SJSA1 (cell line): ENCODE measurements around the gene IDNK. TPM values are rescaled to one million over a fixed set of nuclear protein-coding genes. Genes with fewer than 3 reads are reported as not detected.
"Not testable (repeated sequence)": the region's sequence is repeated elsewhere in the genome, so short reads cannot be mapped to it uniquely, and the experiment has no call there.

Experiments used
- DNase-seq, 2 experiments: peaks; one replicate each; pipeline ENCODE4 v3.0.0-alpha.2; 2015 to 2020; ENCODE audit warnings: low spot score in 2 of 2, low read depth in 1 of 2
- H3K27ac ChIP-seq: fragments of 250-450 bp; sonication (Bioruptor Pico); 2 replicates; pipeline ENCODE4 v1.5.1; 2020; ENCODE audit warnings: mild to moderate bottlenecking, moderate library complexity
- H3K27me3 ChIP-seq: fragments of 250-450 bp; sonication (Bioruptor Pico); replicated peaks from 2 replicates; pipeline ENCODE4 v1.5.1; 2020; ENCODE audit warnings: mild to moderate bottlenecking, moderate library complexity
- H3K36me3 ChIP-seq: fragments of 250-450 bp; sonication (Bioruptor Pico); 2 replicates; pipeline ENCODE4 v1.5.1; 2020; ENCODE audit warnings: mild to moderate bottlenecking
- H3K4me1 ChIP-seq: fragments of 250-450 bp; sonication (Bioruptor Pico); replicated peaks from 2 replicates; pipeline ENCODE4 v1.6.1; 2021; ENCODE audit warnings: mild to moderate bottlenecking
- H3K4me3 ChIP-seq: fragments of 250-450 bp; sonication (Bioruptor Pico); 2 replicates; pipeline ENCODE4 v1.5.1; 2020; ENCODE audit warnings: mild to moderate bottlenecking
- H3K9me3 ChIP-seq: fragments of 250-450 bp; sonication (Bioruptor Pico); replicated peaks from 2 replicates; pipeline ENCODE4 v1.5.1; 2020; ENCODE audit warnings: mild to moderate bottlenecking
- total RNA-seq: library from RNA; depleted of rRNA; stranded (reverse); fragments of >200 nt; shearing (Covaris generic); gene quantifications from 2 replicates; pipeline ENCODE4 v1.2.3, GENCODE V29; 2014; rRNA removed

The IDNK gene
- 2.1 and 2.6 TPM in 2 replicates for total RNA-seq

DNA sequence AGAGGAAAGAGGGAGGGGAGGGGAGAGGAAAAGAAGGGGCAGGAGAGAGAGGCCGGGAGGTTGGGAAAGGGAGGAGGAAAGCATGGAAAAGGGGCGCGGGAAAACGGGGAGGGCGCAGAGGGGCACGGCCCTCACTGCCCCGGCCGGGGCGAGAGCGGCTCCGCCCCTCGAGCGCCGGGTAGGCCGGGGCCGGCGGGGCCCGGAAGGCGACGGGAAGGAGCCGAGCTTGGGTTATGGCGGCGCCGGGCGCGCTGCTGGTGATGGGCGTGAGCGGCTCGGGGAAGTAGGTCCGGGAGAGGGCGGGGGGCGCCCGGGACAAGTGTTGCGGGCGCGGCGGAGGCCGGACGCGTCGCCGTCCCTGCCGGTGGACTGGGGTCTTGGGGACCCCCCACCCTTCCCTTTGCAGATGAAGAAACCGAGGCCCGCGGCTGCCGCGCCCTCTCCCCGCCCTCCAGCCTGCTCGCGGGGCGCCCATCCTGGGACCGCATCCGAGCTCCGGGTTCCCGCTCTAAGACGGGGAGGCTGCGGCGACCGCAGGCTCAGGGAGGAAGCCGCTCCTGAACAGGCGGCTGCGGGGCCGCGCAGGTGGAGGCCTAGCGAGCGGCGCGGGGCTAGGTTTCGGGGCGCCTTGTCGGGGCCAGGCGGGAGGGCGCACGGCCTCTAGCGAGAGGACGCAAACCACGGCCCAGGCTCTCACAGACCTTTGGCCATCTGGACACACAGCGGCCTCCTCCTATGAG, at the start of gene IDNK:
Gene IDNK, plus strand, starts transcription at position 205 of the 740 bp plus-strand sequence. Its CDS starts 29 bp downstream, at position 234.
- DNase-seq: peak; percentile 59 to 68
- peaks cover 11% of the 10 kb centered on the region for H3K4me1 ChIP-seq
- peaks cover 6% of the 10 kb centered on the region; the same call in 1 of the 2 replicates for H3K36me3 ChIP-seq
- H3K4me3 ChIP-seq: peak within 1 kb of the TSS; percentile 76
- no peaks in the 10 kb centered on the region for H3K27me3 ChIP-seq
- H3K27ac ChIP-seq: peak within 1 kb of the TSS; percentile 60
- no peaks in the 10 kb centered on the region for H3K9me3 ChIP-seq

DNA sequence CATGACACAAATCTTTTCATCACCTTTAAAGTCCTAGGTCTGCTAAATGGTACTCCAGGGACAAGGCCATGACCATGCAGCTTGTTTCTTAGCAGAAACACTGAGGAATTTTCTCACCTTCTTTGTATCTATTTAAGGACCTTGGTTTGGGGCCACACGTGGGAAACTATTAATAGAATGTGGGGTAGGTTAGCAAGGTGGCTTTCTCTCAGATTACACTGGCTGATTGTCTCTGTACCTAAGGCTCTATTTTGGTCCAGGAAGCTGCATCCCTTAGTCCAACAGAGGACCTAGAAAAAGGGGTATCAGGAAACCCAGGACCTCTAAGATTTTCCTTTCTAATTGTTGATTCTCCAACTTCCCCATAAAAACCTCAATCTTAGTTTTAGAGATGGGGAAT, 48.5 kb upstream of the IDNK start:
- H3K27me3 ChIP-seq: 0 out of 2 replicates have a peak, but pooled peaks cover 3% of the 10 kb centered on the region
- no peak for DNase-seq
- no peak overlapping the region for H3K4me3 ChIP-seq
- no peak overlapping the region for H3K27ac ChIP-seq
- H3K36me3 ChIP-seq: no peaks in the 10 kb centered on the region
- H3K9me3 ChIP-seq: 0 out of 2 replicates have a peak, but pooled peaks cover 3% of the 10 kb centered on the region
- H3K4me1 ChIP-seq: no peaks in the 10 kb centered on the region

DNA sequence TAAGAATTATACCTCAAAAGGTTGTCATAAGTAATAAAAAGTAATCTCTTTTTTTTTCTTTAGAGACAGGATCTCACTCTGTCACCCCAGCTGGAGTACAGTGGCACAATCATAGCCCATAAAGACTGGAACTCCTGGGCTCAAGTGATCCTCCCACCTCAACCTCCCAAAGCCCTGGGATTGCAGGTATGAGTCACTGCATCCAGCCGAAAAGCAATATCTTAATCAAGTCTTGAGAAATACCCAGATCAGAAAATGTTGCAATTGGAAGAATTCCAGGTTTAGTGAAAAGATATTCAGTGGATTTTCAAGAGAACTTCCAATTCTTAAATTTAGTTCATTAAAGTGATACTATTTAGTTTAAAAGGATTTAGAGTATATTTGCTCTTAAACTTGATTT, 40.9 kb upstream of the IDNK start:
- Histone ChIP-seq H3K4me1 (no peaks in the 10 kb centered on the region), H3K4me3 (no peak overlapping the region), H3K36me3 (no peaks in the 10 kb centered on the region), H3K27me3 (0 out of 2 replicates have a peak, but pooled peaks cover 3% of the 10 kb centered on the region), H3K9me3 (0 out of 2 replicates have a peak, but pooled peaks cover 3% of the 10 kb centered on the region), H3K27ac (no peak overlapping the region)
- no peak for DNase-seq

DNA sequence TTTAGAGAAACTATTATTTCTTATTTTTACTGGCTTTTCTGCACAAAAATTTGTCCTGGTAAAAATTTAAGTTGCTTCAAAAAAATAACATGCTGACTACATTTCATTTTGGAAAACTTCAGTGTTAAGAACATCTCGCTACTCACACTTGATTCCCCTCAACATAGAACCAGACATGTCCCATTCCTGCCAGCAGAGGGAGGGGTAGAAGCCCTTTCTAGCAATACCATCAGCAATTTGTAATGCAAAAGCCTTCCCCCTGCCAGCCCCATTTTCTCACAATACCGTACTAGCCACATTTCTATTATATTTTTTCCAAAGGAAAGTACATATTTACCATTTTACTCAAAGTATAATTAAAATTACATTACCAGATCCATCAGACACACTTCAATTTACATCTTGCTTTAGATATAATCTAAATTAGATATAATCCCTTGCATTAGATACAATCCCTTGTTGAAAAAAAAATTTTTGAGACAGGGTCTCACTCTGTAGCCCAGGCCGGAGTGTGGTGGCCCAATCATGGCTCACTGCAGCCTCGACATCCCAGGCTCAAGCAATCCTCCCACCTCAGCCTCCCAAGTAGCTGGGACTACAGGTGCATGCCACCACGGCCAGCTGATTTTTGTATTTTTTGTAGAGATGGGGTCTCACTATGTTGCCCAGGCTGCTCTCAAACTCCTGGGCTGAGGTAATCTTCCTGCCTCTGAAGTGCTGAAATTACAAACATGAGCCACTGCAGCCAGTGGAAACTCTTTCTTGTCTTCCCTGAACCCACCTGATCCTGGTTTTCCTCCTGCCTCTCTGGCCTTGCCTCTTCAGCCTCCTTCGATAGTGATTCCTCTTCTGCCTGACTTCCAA, 39.6 kb upstream of the IDNK start:
- H3K36me3 ChIP-seq: no peaks in the 10 kb centered on the region
- 0 out of 2 replicates have a peak, but pooled peaks cover 3% of the 10 kb centered on the region for H3K27me3 ChIP-seq

DNA sequence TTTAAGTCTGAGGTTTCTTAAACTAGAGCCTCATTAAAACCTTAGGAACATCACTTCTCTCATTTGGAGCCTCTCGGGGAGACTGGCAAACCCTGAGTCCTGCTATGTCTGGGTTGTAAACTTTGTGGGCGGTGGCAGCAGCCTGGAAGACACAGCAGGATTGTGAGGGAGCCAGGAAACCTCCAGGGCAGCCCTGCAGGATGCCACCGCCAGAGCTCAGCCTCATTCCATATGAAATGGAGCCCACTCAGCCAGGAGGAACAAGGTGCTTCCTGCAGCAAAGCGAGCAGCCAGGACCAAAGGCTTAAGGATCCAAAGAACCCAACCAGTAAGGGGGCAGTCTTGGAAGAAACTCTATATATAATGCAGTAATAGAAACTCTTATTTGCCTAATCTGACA, 37.9 kb upstream of the IDNK start:
- no peak for DNase-seq
- H3K36me3 ChIP-seq: no peaks in the 10 kb centered on the region
- H3K9me3 ChIP-seq: no peaks in the 10 kb centered on the region
- no peak overlapping the region for H3K4me3 ChIP-seq
- no peaks in the 10 kb centered on the region for H3K27me3 ChIP-seq
- no peak overlapping the region for H3K27ac ChIP-seq
- no peaks in the 10 kb centered on the region for H3K4me1 ChIP-seq

More for the DNA sequence above, 39.6 kb upstream of the IDNK start:
- no peak overlapping the region for H3K4me3 ChIP-seq
- no peak overlapping the region for H3K27ac ChIP-seq
- H3K4me1 ChIP-seq: no peaks in the 10 kb centered on the region
- 0 out of 2 replicates have a peak, but pooled peaks cover 3% of the 10 kb centered on the region for H3K9me3 ChIP-seq
- peak; percentile 31 to 57 for DNase-seq

DNA sequence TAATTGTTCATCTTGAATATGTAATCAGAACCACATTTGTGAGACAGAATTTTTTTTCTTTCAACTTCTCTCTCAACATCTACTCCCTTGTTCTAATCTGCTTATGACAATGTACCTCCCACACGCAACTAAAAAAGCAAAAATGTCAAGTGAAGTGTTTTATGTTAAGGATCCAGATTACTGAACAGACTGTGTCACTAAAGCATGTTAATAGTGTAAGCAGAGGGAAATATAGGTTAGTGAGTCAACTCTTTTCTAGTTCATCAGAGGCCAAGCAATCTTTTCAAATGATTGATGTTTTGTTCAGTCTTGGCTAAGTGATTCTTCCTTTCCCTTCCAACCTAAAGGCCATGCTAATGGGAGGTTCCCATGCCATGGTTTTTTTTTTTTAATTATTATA, 34.7 kb upstream of the IDNK start:
- Histone ChIP-seq H3K4me1 (no peaks in the 10 kb centered on the region), H3K9me3 (no peaks in the 10 kb centered on the region), H3K36me3 (no peaks in the 10 kb centered on the region), H3K27ac (no peak overlapping the region), H3K4me3 (no peak overlapping the region), H3K27me3 (no peaks in the 10 kb centered on the region)
- DNase-seq: no peak

DNA sequence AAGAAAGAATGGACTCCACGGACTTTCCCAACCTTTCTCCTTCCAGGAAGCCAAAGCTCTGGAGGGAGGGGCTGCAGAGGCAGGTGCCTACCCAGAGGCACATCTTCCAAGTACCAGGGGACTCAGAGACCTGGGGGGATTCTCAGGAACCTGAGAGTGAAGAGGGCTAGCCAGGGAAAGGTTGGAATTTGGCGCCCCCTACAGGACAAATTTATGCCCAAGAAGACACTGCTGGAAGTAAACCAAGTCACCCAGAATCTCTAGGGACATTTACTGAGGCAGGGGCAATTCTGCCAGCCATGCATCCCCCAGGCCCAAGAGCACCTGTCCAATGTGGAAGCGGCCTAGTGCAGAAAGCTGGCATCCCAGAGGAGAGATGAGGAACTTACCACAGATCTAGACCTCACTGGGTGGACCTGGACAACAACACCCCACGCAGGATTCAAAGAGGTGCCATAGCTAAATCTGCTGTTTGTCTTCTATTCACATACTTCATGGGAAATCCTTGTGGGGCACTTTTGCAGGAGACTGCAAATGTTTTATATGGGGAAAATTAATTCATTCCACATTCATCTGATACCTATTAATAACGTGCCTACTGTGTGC, 25.9 kb upstream of the IDNK start:
- no peak overlapping the region for H3K4me3 ChIP-seq
- H3K4me1 ChIP-seq: no peaks in the 10 kb centered on the region
- DNase-seq: peak; percentile 31 to 47
- no peaks in the 10 kb centered on the region for H3K27me3 ChIP-seq
- H3K9me3 ChIP-seq: no peaks in the 10 kb centered on the region
- H3K27ac ChIP-seq: no peak overlapping the region
- no peaks in the 10 kb centered on the region for H3K36me3 ChIP-seq

DNA sequence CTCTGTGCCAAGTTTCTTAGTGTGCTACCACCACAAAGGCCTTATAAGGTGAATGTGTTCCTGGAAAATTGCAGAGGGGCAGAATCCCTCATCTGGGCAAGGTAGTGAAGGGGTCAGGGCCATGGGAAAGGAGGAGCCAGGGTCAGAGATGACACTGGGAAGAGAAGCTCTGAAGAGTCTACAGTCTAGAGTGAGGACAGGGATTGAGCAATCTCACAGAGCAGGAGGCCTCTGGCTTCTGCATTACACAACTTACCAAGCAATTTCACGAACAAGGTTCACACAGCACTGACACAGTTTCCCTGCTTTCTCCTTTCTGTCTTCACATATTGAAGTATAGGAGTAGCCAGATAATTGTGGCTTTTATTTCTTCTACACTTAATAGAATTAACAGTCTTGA, 24.5 kb upstream of the IDNK start:
- no peaks in the 10 kb centered on the region for H3K9me3 ChIP-seq
- no peaks in the 10 kb centered on the region for H3K27me3 ChIP-seq
- H3K4me3 ChIP-seq: no peak overlapping the region
- DNase-seq: no peak
- H3K4me1 ChIP-seq: no peaks in the 10 kb centered on the region
- H3K36me3 ChIP-seq: no peaks in the 10 kb centered on the region
- H3K27ac ChIP-seq: no peak overlapping the region

DNA sequence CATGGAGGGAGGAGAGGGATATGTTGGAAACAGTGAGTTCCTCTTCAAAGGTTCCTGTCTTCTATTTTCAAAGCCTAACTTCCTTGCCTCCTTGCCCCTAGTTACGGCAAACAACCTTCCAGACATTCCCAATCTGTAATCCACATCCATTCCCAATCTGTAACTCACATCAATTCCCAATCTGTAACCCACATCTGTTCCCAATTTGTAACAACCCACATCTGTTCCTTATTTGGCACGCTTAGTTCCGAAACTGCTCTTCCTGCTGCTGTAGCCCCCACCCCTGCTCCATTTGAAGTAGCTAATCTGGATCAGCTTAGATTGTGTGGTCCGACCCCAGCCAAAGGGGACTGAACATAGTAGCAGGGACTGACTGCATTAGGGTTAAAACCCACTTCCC, 23.9 kb upstream of the IDNK start:
- H3K4me3 ChIP-seq: no peak overlapping the region
- no peaks in the 10 kb centered on the region for H3K27me3 ChIP-seq
- DNase-seq: no peak

DNA sequence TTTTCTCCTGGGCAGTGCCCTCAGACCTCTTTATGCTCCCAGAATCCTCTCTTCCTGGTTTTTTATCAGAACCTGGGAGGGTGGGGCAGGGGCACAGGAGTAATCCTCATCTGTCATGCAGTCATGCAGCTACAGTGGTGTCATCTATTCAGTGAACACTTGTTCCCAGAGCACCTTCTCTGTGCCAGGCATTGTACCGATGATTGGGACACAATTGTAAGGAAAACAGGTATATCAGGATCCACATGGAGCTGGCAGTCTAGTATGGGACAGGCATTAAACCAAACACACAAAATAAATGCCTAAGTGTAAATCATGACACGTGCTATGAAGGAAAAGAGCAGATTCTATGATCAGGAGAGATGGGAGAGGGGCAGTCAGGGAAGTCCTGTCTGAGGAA, 21.5 kb upstream of the IDNK start:
- Histone ChIP-seq H3K36me3 (no peaks in the 10 kb centered on the region), H3K4me1 (no peaks in the 10 kb centered on the region), H3K27me3 (no peaks in the 10 kb centered on the region), H3K9me3 (no peaks in the 10 kb centered on the region), H3K4me3 (no peak overlapping the region), H3K27ac (no peak overlapping the region)
- DNase-seq: no peak

More for the DNA sequence above, 23.9 kb upstream of the IDNK start:
- H3K4me1 ChIP-seq: no peaks in the 10 kb centered on the region
- H3K36me3 ChIP-seq: no peaks in the 10 kb centered on the region
- no peaks in the 10 kb centered on the region for H3K9me3 ChIP-seq
- H3K27ac ChIP-seq: no peak overlapping the region

DNA sequence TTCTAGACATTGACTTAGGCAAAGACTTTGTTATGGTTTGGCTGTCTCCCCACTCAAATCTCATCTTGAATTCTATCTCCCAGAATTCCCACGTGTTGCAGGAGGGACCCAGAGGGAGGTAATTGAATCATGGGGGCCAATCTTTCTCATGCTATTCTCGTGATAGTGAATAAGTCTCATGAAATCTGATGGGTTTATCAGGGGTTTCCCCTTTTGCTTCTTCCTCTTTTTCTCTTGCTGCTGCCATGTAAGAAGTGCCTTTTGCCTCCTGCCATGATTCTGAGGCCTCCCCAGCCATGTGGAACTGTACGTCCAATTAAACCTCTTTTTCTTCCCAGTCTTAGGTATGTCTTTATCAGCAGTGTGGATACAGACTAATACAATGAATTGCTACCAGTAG, 15.3 kb upstream of the IDNK start:
- not testable (repeated sequence) for DNase-seq, H3K36me3 ChIP-seq, H3K4me3 ChIP-seq, H3K27ac ChIP-seq, H3K9me3 ChIP-seq, H3K4me1 ChIP-seq
- peaks cover 14% of the 10 kb centered on the region; the same call in 1 of the 2 replicates for H3K27me3 ChIP-seq

DNA sequence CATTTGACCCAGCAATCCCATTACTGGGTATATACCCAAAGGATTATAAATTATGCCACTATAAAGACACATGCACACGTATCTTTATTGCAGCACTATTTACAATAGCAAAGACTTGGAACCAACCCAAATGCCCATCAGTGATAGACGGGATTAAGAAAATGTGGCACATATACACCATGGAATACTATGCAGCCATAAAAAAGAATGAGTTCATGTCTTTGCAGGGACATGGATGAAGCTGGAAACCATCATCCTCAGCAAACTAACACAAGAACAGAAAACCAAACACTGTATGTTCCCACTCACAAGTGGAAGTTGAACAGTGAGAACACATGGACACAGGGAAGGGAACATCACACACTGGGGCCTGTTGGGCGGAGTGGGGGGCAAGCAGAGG, 9.6 kb upstream of the IDNK start:
- H3K9me3 ChIP-seq, DNase-seq, H3K36me3 ChIP-seq, H3K4me3 ChIP-seq, H3K4me1 ChIP-seq, H3K27ac ChIP-seq: not testable (repeated sequence)
- H3K27me3 ChIP-seq: peaks cover 14% of the 10 kb centered on the region; the same call in 1 of the 2 replicates

DNA sequence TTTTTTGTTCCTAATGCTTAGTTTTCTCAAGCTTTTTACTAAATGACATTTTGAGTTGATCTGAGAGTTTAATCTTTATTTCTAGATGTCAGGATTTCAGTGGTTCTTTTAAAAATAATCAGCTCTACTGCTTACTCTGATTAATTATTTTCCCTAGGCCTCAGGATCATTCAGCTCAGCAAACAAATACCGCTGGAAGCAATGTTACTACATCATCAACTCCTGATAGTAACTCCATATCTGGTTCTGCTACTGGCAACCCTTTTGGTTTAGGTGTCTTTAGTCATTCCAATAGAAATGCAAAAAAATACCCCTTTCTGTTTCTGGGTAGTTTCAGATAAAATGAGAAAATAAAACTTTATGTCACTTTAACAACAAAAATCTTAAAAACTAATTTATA, 5.6 kb upstream of the IDNK start:
- Histone ChIP-seq H3K27me3 (no peaks in the 10 kb centered on the region), H3K4me1 (no peaks in the 10 kb centered on the region), H3K9me3 (no peaks in the 10 kb centered on the region), H3K36me3 (no peaks in the 10 kb centered on the region), H3K27ac (no peak overlapping the region), H3K4me3 (no peak overlapping the region)
- DNase-seq: no peak
